IPS-18a (cell line): ENCODE measurements around the gene HOXC10.

Source experiments
- H3K27ac ChIP-seq: one replicate; pipeline ENCODE4 v1.5.1; 2013; ENCODE audit warnings: low read length
- H3K27me3 ChIP-seq: one replicate; pipeline ENCODE4 v1.6.1; 2013; ENCODE audit warnings: mild to moderate bottlenecking, low read length; ENCODE audit not compliant: control insufficient read depth, insufficient read depth
- H3K36me3 ChIP-seq: one replicate; pipeline ENCODE4 v1.6.1; 2013; ENCODE audit warnings: low read depth, low read length; ENCODE audit not compliant: control insufficient read depth
- H3K4me1 ChIP-seq: one replicate; pipeline ENCODE4 v1.6.1; 2013; ENCODE audit warnings: low read depth, low read length; ENCODE audit not compliant: control insufficient read depth
- H3K4me3 ChIP-seq: one replicate; pipeline ENCODE4 v1.5.1; 2013; ENCODE audit warnings: low read length
- H3K9ac ChIP-seq: one replicate; pipeline ENCODE4 v1.6.1; 2013; ENCODE audit warnings: mild to moderate bottlenecking, low read length, moderate library complexity
- H3K9me3 ChIP-seq: one replicate; pipeline ENCODE4 v1.6.1; 2013; ENCODE audit warnings: low read depth, low read length; ENCODE audit not compliant: control insufficient read depth

HOXC10 gene

GRCh38 chr12:54006559-54007220, 21.7 kb downstream of the HOXC10 start:
- Histone ChIP-seq H3K36me3 (no peaks in the 10 kb centered on the region), H3K27ac (no peak overlapping the region), H3K27me3 (peaks cover 100% of the 10 kb centered on the region), H3K4me3 (no peak overlapping the region), H3K4me1 (peaks cover 4% of the 10 kb centered on the region), H3K9ac (no peak overlapping the region), H3K9me3 (no peaks in the 10 kb centered on the region)

GRCh38 chr12:54007538-54008259, 22.8 kb downstream of the HOXC10 start:
- H3K27me3 ChIP-seq, result peaks cover 100% of the 10 kb centered on the region
- no peaks in the 10 kb centered on the region for H3K9me3 ChIP-seq

GRCh38 chr12:54008260-54008552, 23.3 kb downstream of the HOXC10 start:
- H3K4me1 ChIP-seq, result peaks cover 4% of the 10 kb centered on the region
- H3K27me3 ChIP-seq, result peaks cover 100% of the 10 kb centered on the region
- no peaks in the 10 kb centered on the region for H3K36me3 ChIP-seq
- H3K27ac ChIP-seq, result no peak overlapping the region
- no peaks in the 10 kb centered on the region for H3K9me3 ChIP-seq
- H3K9ac ChIP-seq, result no peak overlapping the region
- no peak overlapping the region for H3K4me3 ChIP-seq

More at GRCh38 chr12:54007538-54008259, 22.8 kb downstream of the HOXC10 start:
- peaks cover 4% of the 10 kb centered on the region for H3K4me1 ChIP-seq
- no peak overlapping the region for H3K9ac ChIP-seq
- no peaks in the 10 kb centered on the region for H3K36me3 ChIP-seq
- H3K27ac ChIP-seq, result no peak overlapping the region
- H3K4me3 ChIP-seq, result no peak overlapping the region

GRCh38 chr12:54009171-54010052, 24.5 kb downstream of the HOXC10 start:
- Histone ChIP-seq H3K4me3 (no peak overlapping the region), H3K36me3 (no peaks in the 10 kb centered on the region), H3K9ac (no peak overlapping the region), H3K27ac (no peak overlapping the region), H3K27me3 (peaks cover 100% of the 10 kb centered on the region), H3K9me3 (no peaks in the 10 kb centered on the region), H3K4me1 (peaks cover 4% of the 10 kb centered on the region)

- Histone ChIP-seq H3K4me1 (peaks cover 4% of the 10 kb centered on the region), H3K36me3 (no peaks in the 10 kb centered on the region), H3K27ac (no peak overlapping the region), H3K4me3 (no peak overlapping the region), H3K27me3 (peaks cover 100% of the 10 kb centered on the region), H3K9ac (no peak overlapping the region), H3K9me3 (no peaks in the 10 kb centered on the region)
These were observed 25.4 kb downstream of the HOXC10 start for GRCh38 chr12:54010053-54010971.

GRCh38 chr12:54010972-54011664, 26.2 kb downstream of the HOXC10 start:
- no peak overlapping the region for H3K4me3 ChIP-seq
- no peaks in the 10 kb centered on the region for H3K36me3 ChIP-seq
- H3K27me3 ChIP-seq, result peaks cover 100% of the 10 kb centered on the region
- peaks cover 4% of the 10 kb centered on the region for H3K4me1 ChIP-seq
- H3K27ac ChIP-seq, result no peak overlapping the region
- no peaks in the 10 kb centered on the region for H3K9me3 ChIP-seq
- no peak overlapping the region for H3K9ac ChIP-seq

GRCh38 chr12:54011665-54012532, 27.0 kb downstream of the HOXC10 start:
- peaks cover 4% of the 10 kb centered on the region for H3K4me1 ChIP-seq
- H3K4me3 ChIP-seq, result no peak overlapping the region
- H3K9me3 ChIP-seq, result no peaks in the 10 kb centered on the region
- H3K9ac ChIP-seq, result no peak overlapping the region
- H3K27ac ChIP-seq, result no peak overlapping the region
- no peaks in the 10 kb centered on the region for H3K36me3 ChIP-seq
- peaks cover 100% of the 10 kb centered on the region for H3K27me3 ChIP-seq

GRCh38 chr12:54012631-54013409, 27.9 kb downstream of the HOXC10 start:
- H3K27me3 ChIP-seq, result peaks cover 100% of the 10 kb centered on the region

GRCh38 chr12:54014377-54015017, 29.6 kb downstream of the HOXC10 start:
- peaks cover 4% of the 10 kb centered on the region for H3K4me1 ChIP-seq
- H3K9ac ChIP-seq, result no peak overlapping the region
- H3K27me3 ChIP-seq, result peaks cover 100% of the 10 kb centered on the region
- no peak overlapping the region for H3K27ac ChIP-seq
- no peak overlapping the region for H3K4me3 ChIP-seq
- H3K36me3 ChIP-seq, result no peaks in the 10 kb centered on the region
- H3K9me3 ChIP-seq, result no peaks in the 10 kb centered on the region

More at GRCh38 chr12:54012631-54013409, 27.9 kb downstream of the HOXC10 start:
- H3K9me3 ChIP-seq, result no peaks in the 10 kb centered on the region
- no peak overlapping the region for H3K4me3 ChIP-seq
- H3K27ac ChIP-seq, result no peak overlapping the region
- no peak overlapping the region for H3K9ac ChIP-seq
- H3K4me1 ChIP-seq, result peaks cover 7% of the 10 kb centered on the region
- no peaks in the 10 kb centered on the region for H3K36me3 ChIP-seq
